ENCODE measurements around the gene TCP11L2. TPM values are rescaled to one million over a fixed set of nuclear protein-coding genes. Genes with fewer than 3 reads are reported as not detected.

The TCP11L2 gene
- total RNA-seq (2016; rRNA removed; fragmentation: Illumina TruSeq; extraction: Trizol) (4.6 TPM in 2 replicates), polyA plus RNA-seq (2011; rRNA removed) (24.1 and 29.2 TPM in 2 replicates), polyA minus RNA-seq (2011; rRNA and poly(A)+ RNA removed; ENCODE audit: low replicate concordance) (9.5 and 54.7 TPM in 2 replicates), Bru-seq, nascent RNA (percentile 65 among the genes with signal in this experiment), BruChase-seq, experiment 1, labeled RNA remaining after a 6-hour chase (percentile 62 among the genes with signal in this experiment), BruChase-seq, experiment 2, labeled RNA remaining after a 2-hour chase (percentile 54 among the genes with signal in this experiment)
- total RNA-seq (2016; cell fraction: cytosol; rRNA removed; fragmentation: Illumina TruSeq; extraction: Trizol; ENCODE audit: low read depth), result 1.1 and 1.3 TPM in 2 replicates
- total RNA-seq (2016; cell fraction: insoluble cytoplasmic fraction; rRNA removed; fragmentation: Illumina TruSeq; extraction: Trizol), result 3.7 and 4.3 TPM in 2 replicates
- total RNA-seq (2016; cell fraction: membrane; rRNA removed; fragmentation: Illumina TruSeq; extraction: Trizol), result 1.4 and 2.2 TPM in 2 replicates
- total RNA-seq (2016; cell fraction: nucleus; rRNA removed; fragmentation: Illumina TruSeq; extraction: Trizol), result 5.1 and 5.6 TPM in 2 replicates
- 10.5 and 16.7 TPM in 2 replicates for polyA plus RNA-seq (2011; cell fraction: cytosol; rRNA removed)
- 21.9 and 33.5 TPM in 2 replicates for polyA plus RNA-seq (2011; cell fraction: nucleus; rRNA removed)
- 16.7 and 20.6 TPM in 2 replicates for polyA plus RNA-seq (2012)
- polyA plus RNA-seq (2016; cell fraction: cytosol; fragmentation: Illumina TruSeq; extraction: Trizol; ENCODE audit: low read depth), result 0.17 and 0.33 TPM in 2 replicates
- 1.5 and 1.6 TPM in 2 replicates for polyA plus RNA-seq (2016; cell fraction: insoluble cytoplasmic fraction; fragmentation: Illumina TruSeq; extraction: Trizol; ENCODE audit: low read depth)
- 0.25 and 0.38 TPM in 2 replicates for polyA plus RNA-seq (2016; cell fraction: membrane; fragmentation: Illumina TruSeq; extraction: Trizol; ENCODE audit: low read depth)
- polyA plus RNA-seq (2016; cell fraction: nucleus; fragmentation: Illumina TruSeq; extraction: Trizol; ENCODE audit: insufficient read depth, low read depth), result 4.4 and 4.8 TPM in 2 replicates
- 41.0 and 60.4 TPM in 2 replicates for polyA minus RNA-seq (2011; cell fraction: cytosol; rRNA and poly(A)+ RNA removed)
- polyA minus RNA-seq (2011; cell fraction: nucleus; rRNA and poly(A)+ RNA removed), result 73.6 and 109 TPM in 2 replicates
- long read RNA-seq, experiment 1, partial matches to known transcripts, result 2 of 7 reads
- long read RNA-seq, experiment 1, other reads (novel, unspliced or antisense), result 2 of 7 reads
- long read RNA-seq, experiment 2, partial matches to known transcripts, result 0 of 5 reads
- long read RNA-seq, experiment 2, other reads (novel, unspliced or antisense), result 4 of 5 reads

- CTCF ChIA-PET (ENCODE audit: low intra/inter-chr PET ratio, low total read pairs), result no interaction called here
- peak; percentile 82 for ATAC-seq
- no peak for FAIRE-seq
- Histone ChIP-seq H3K4me2 (ENCODE audit: low read depth, low read length) (peak within 1 kb of the TSS; percentile 94), H3K9me3 (ENCODE audit: low read length) (no peaks in the 10 kb centered on the region), H3K27ac (ENCODE audit: extremely low read length, insufficient read depth, low read length) (peak within 1 kb of the TSS; percentile 93), H4K20me1 (ENCODE audit: insufficient read depth, low read length) (no peaks in the 10 kb centered on the region), H3K79me2 (ENCODE audit: insufficient read depth, low read length) (peaks cover 2% of the 10 kb centered on the region), H3K4me1 (ENCODE audit: insufficient read depth, low read length) (peaks cover 73% of the 10 kb centered on the region), H3K4me3 (replicated peaks in 1 of 3; ENCODE audit: insufficient read depth in 1 of 3, low read depth in 2 of 3, low read length in 3 of 3) (peak within 1 kb of the TSS; percentile 71 to 96 (median 93)), H2AFZ (ENCODE audit: low read length) (peak within 1 kb of the TSS; percentile 28), H3K27me3 (ENCODE audit: control insufficient read depth in 1 of 2, insufficient read depth in 2 of 2, low read length in 2 of 2) (no peaks in the 10 kb centered on the region), H3K9ac (ENCODE audit: insufficient read depth, low read depth, low read length) (peak within 1 kb of the TSS; percentile 94), H3K36me3 (replicated peaks in 1 of 2; ENCODE audit: control insufficient read depth in 1 of 2, insufficient read depth in 2 of 2, low read length in 2 of 2) (no peaks in the 10 kb centered on the region)
- 1% methylated on average over 10 of the region's 76 CpGs for WGBS (ENCODE audit: low lambda C conversion rate)
- intact Hi-C loops (cut with micrococcal nuclease; ENCODE audit: unreplicated experiment) (no loop called here), in situ Hi-C loops (cut with HindIII; ENCODE audit: extremely low pct_ligation_motif_present, low pct_unique_long_range_greater_than_20kb) (no loop called here)
- POLR2A ChIA-PET, result interaction anchor here (1.0 to 3.5 kb wide), 6 partner anchors 13 to 75 kb away, joined by 3 to 26 read pairs (median 5); partner anchors contain the start of gene POLR3B
- peak; percentile 49 for DNase-seq (ENCODE audit: low spot score)
- BruUV-seq (replicated peaks), result TSS peak; percentile 46
- TF ChIP-seq TFAP4 (IDR thresholded peaks at IDR 0.05; ENCODE audit: borderline replicate concordance, low read depth) (peak; percentile 24; the same call in 1 of the 2 replicates), ZNF652 (CRISPR knock-in tag; IDR thresholded peaks at IDR 0.05; ENCODE audit: borderline replicate concordance, low read depth) (no peak), PRDM10 (CRISPR knock-in tag; IDR thresholded peaks at IDR 0.05; ENCODE audit: low read depth) (peak; percentile 99), RARG (CRISPR knock-in tag; IDR thresholded peaks at IDR 0.05; ENCODE audit: low read depth) (0 out of 2 replicates have a peak, but pooled peaks have one; percentile 9), RNF2 (conservative IDR thresholded peaks at IDR 0.05; ENCODE audit: low read depth) (no peak), ZBED4 (CRISPR knock-in tag; IDR thresholded peaks at IDR 0.05; ENCODE audit: borderline replicate concordance) (no peak; the same call in 1 of the 2 replicates), PRPF4 (IDR thresholded peaks at IDR 0.05; ENCODE audit: low read depth, low read length, poor library complexity, severe bottlenecking) (no peak), ZNF136 (CRISPR knock-in tag; IDR thresholded peaks at IDR 0.05; ENCODE audit: low read depth) (no peak)
Measured at GRCh38 chr12:106302401-106303201, at the start of gene TCP11L2. TCP11L2 (plus strand) TSS chr12:106302733; CDS start chr12:106311076, 8,343 bp downstream.
